MM.1S (cell line): ENCODE results near the gene TMEM161A.
"Not testable (repeated sequence)": the region's sequence is repeated elsewhere in the genome, so short reads cannot be mapped to it uniquely, and the experiment has no call there.

Source experiments
- DNase-seq: peaks from one replicate; pipeline ENCODE4 v3.0.0-alpha.2; 2015
- H2AFZ ChIP-seq: fragments of 300-600 bp; sonication (generic); 2 replicates; pipeline ENCODE4 v1.6.0; 2016; ENCODE audit warnings: antibody characterized with exemption, low read length
- H3F3A ChIP-seq: fragments of 300-600 bp; sonication (generic); 2 replicates; pipeline ENCODE4 v1.6.1; 2016; ENCODE audit warnings: mild to moderate bottlenecking, antibody characterized with exemption, low read length, moderate library complexity, mixed read lengths; ENCODE audit not compliant: insufficient read depth
- H3K27ac ChIP-seq: fragments of 300-600 bp; sonication (generic); 2 replicates; pipeline ENCODE4 v1.5.1; 2016; ENCODE audit warnings: mild to moderate bottlenecking, low read length
- H3K27me3 ChIP-seq: fragments of 300-600 bp; sonication (generic); replicated peaks from 2 replicates; pipeline ENCODE4 v1.6.0; 2016; ENCODE audit warnings: low read length; ENCODE audit not compliant: insufficient read depth
- H3K36me3 ChIP-seq: fragments of 300-600 bp; sonication (generic); replicated peaks from 2 replicates; pipeline ENCODE4 v1.6.1; 2016; ENCODE audit warnings: mild to moderate bottlenecking, low read length, mixed read lengths; ENCODE audit not compliant: insufficient read depth
- H3K4me1 ChIP-seq: fragments of 300-600 bp; sonication (generic); 2 replicates; pipeline ENCODE4 v1.6.1; 2016; ENCODE audit warnings: low read length, mixed read lengths
- H3K4me2 ChIP-seq: fragments of 300-600 bp; sonication (generic); 2 replicates; pipeline ENCODE4 v1.6.0; 2016; ENCODE audit warnings: low read depth, low read length
- H3K4me3 ChIP-seq: fragments of 300-600 bp; sonication (generic); 2 replicates; pipeline ENCODE4 v1.5.1; 2016; ENCODE audit warnings: low read length, mixed read lengths
- H3K79me2 ChIP-seq: fragments of 300-600 bp; sonication (generic); 2 replicates; pipeline ENCODE4 v1.6.1; 2016; ENCODE audit warnings: mixed run types, low read length, mixed read lengths
- H3K9ac ChIP-seq: fragments of 300-600 bp; sonication (generic); 2 replicates; pipeline ENCODE4 v1.6.1; 2016; ENCODE audit warnings: low read length, mixed read lengths
- H3K9me2 ChIP-seq: fragments of 300-600 bp; sonication (generic); replicated peaks from 2 replicates; pipeline ENCODE4 v1.6.1; 2016; ENCODE audit warnings: mild to moderate bottlenecking, low read length, mixed read lengths; ENCODE audit not compliant: insufficient read depth
- H3K9me3 ChIP-seq: fragments of 300-600 bp; sonication (generic); replicated peaks from 2 replicates; pipeline ENCODE4 v1.6.1; 2016; ENCODE audit warnings: mild to moderate bottlenecking, low read length, mixed read lengths; ENCODE audit not compliant: insufficient read depth
- H4K20me1 ChIP-seq: fragments of 300-600 bp; sonication (generic); 2 replicates; pipeline ENCODE4 v1.6.1; 2016; ENCODE audit warnings: mild to moderate bottlenecking, low read length, moderate library complexity, mixed read lengths; ENCODE audit not compliant: insufficient read depth
- CTCF ChIP-seq: fragments of 300-600 bp; sonication (generic); IDR thresholded peaks from 2 replicates; pipeline ENCODE4 v1.5.1; 2016; ENCODE audit warnings: antibody characterized with exemption, low read length, mixed read lengths
- EZH2 ChIP-seq: fragments of 300-600 bp; sonication (generic); optimal IDR thresholded peaks from 2 replicates; pipeline ENCODE3; 2017; ENCODE audit warnings: low read depth, mild to moderate bottlenecking, antibody characterized with exemption, low read length, mixed read lengths
- EZH2phosphoT487 ChIP-seq: fragments of 300-600 bp; sonication (generic); IDR thresholded peaks from 2 replicates; pipeline ENCODE4 v1.6.1; 2018; ENCODE audit warnings: antibody characterized with exemption, low read length

TMEM161A gene

DNA sequence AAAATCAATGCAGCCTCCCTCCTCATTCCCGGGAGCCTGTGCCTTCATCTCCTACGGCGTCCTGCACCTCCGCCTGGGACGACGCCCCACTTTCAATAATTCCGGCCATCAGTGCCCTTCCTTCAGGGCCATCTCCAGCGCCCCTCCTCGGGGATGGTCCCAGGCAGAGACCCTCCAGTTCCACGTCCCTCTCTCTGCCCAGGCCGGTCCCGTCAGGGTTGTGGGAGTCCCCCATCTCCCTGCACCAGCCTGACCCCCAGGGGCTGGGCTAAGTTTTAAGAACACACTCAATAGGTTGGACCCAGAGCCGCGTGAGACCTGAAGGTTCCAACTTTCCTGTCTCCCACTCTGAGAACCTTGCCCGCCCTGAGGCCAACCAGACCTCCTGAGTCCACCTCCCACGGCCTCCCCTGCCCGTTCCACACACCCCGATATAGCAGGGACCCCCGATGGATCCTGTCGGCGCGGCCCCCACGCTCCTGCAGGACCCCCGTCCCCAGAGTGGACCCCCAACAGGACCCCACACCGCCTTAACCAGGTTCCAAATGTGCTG is 646 bp downstream of the TMEM161A start:
- Histone ChIP-seq H3K27ac (no peak overlapping the region), H3K9me3 (no peaks in the 10 kb centered on the region), H3K4me2 (peak overlapping the region; percentile 97), H3K4me1 (peaks cover 5% of the 10 kb centered on the region), H3K36me3 (no peaks in the 10 kb centered on the region), H3K9me2 (no peaks in the 10 kb centered on the region), H3K9ac (peak overlapping the region; percentile 71), H3F3A (no peaks in the 10 kb centered on the region), H3K4me3 (peak overlapping the region; percentile 73), H2AFZ (peak overlapping the region; percentile 87), H4K20me1 (no peaks in the 10 kb centered on the region), H3K27me3 (no peaks in the 10 kb centered on the region), H3K79me2 (peaks cover 11% of the 10 kb centered on the region)
- DNase-seq = no peak
- TF ChIP-seq CTCF = no peak
- no peak for TF ChIP-seq EZH2
- TF ChIP-seq EZH2phosphoT487 = no peak

- not testable (repeated sequence) for H3K27me3 ChIP-seq, H3K36me3 ChIP-seq, H3K4me2 ChIP-seq, H2AFZ ChIP-seq, H3K27ac ChIP-seq, H3K9me3 ChIP-seq, H3K9me2 ChIP-seq, H3K4me3 ChIP-seq, H3F3A ChIP-seq, H4K20me1 ChIP-seq, H3K9ac ChIP-seq, H3K4me1 ChIP-seq, DNase-seq
- H3K79me2 ChIP-seq = peaks cover 11% of the 10 kb centered on the region
These were observed 2.6 kb downstream of the TMEM161A start for GRCh38 chr19:19135713-19136112.

DNA sequence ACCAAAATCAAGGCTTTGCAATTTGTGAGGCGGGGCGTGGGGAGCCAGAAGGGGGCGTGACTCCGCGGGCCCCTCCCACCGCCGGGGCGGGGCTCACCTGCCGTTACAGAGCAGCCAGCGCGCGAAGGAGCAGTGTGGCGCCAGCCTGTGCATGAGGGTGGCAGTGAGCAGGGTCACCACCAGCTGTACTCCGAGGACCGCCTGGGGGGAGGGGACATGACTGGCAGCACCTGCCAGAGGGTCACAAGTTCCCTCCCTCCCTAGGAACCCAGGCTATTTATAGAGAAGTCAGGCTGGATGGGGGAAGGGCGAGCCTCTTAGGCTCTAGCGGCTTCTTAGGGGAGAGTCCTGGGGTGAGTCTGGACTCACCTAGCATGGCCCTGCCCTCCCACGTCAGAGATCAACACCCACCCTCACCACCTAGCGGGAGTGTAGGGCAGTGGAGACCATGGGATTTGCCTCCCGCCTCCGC is 3.6 kb downstream of the TMEM161A start:
- H3K36me3 ChIP-seq = no peaks in the 10 kb centered on the region
- no peaks in the 10 kb centered on the region for H3K27me3 ChIP-seq
- H3K4me3 ChIP-seq = peak overlapping the region; percentile 36
- no peak overlapping the region for H2AFZ ChIP-seq
- no peaks in the 10 kb centered on the region for H3K9me2 ChIP-seq
- H3K4me1 ChIP-seq = peaks cover 5% of the 10 kb centered on the region
- no peaks in the 10 kb centered on the region for H3K9me3 ChIP-seq
- H3K79me2 ChIP-seq = peaks cover 11% of the 10 kb centered on the region
- peak overlapping the region; percentile 7; the same call in 1 of the 2 replicates for H3K9ac ChIP-seq
- no peak overlapping the region for H3K27ac ChIP-seq
- TF ChIP-seq CTCF = peak; percentile 22; the same call in 1 of the 2 replicates
- no peak for TF ChIP-seq EZH2
- H3F3A ChIP-seq = no peaks in the 10 kb centered on the region
- H4K20me1 ChIP-seq = no peaks in the 10 kb centered on the region
- peak overlapping the region; percentile 48; the same call in 1 of the 2 replicates for H3K4me2 ChIP-seq
- peak; percentile 58 for DNase-seq

- no peaks in the 10 kb centered on the region for H3K36me3 ChIP-seq
- no peak overlapping the region for H3K4me2 ChIP-seq
- no peaks in the 10 kb centered on the region for H3K27me3 ChIP-seq
- H3K27ac ChIP-seq = no peak overlapping the region
- no peaks in the 10 kb centered on the region for H3K9me2 ChIP-seq
- H3K4me3 ChIP-seq = no peak overlapping the region
- no peak overlapping the region for H2AFZ ChIP-seq
- no peak overlapping the region for H3K9ac ChIP-seq
- no peaks in the 10 kb centered on the region for H3K9me3 ChIP-seq
- H4K20me1 ChIP-seq = no peaks in the 10 kb centered on the region
- H3F3A ChIP-seq = no peaks in the 10 kb centered on the region
- DNase-seq = no peak
- TF ChIP-seq CTCF (no peak), EZH2 (no peak), EZH2phosphoT487 (no peak)
- peaks cover 5% of the 10 kb centered on the region for H3K4me1 ChIP-seq
- peaks cover 11% of the 10 kb centered on the region for H3K79me2 ChIP-seq
These were observed 4.3 kb downstream of the TMEM161A start for GRCh38 chr19:19133985-19134384.
